ENCODE results near the gene AKAP6.

Gene AKAP6

GRCh38 chr14:32342847-32343194 is 13.7 kb downstream of the AKAP6 start:
- H3K79me2 ChIP-seq (ENCODE audit: control insufficient read depth, low read length), result no peaks in the 10 kb centered on the region
- no peak for TF ChIP-seq CTCF (IDR thresholded peaks at IDR 0.05; ENCODE audit: low read depth, low read length, poor library complexity, severe bottlenecking)
- no peak for TF ChIP-seq EZH2phosphoT487 (IDR thresholded peaks at IDR 0.05; ENCODE audit: borderline replicate concordance, low read length)
- H3K4me3 ChIP-seq (ENCODE audit: low read length), result no peak overlapping the region
- H3K36me3 ChIP-seq (ENCODE audit: control insufficient read depth, low read length), result no peaks in the 10 kb centered on the region
- no peaks in the 10 kb centered on the region for H3F3A ChIP-seq (ENCODE audit: control insufficient read depth, insufficient read depth)
- H3K27me3 ChIP-seq (ENCODE audit: control insufficient read depth, low read length), result no peaks in the 10 kb centered on the region
- H3K4me1 ChIP-seq (ENCODE audit: control insufficient read depth, low read length), result no peaks in the 10 kb centered on the region
- H3K27ac ChIP-seq (ENCODE audit: low read depth, low read length), result no peak overlapping the region
- no peaks in the 10 kb centered on the region for H4K20me1 ChIP-seq (ENCODE audit: control insufficient read depth, insufficient read depth, low read depth, low read length)
- H3K9me2 ChIP-seq (replicated peaks; ENCODE audit: control insufficient read depth, low read length), result no peaks in the 10 kb centered on the region; the same call in 1 of the 2 replicates
- H3K9me3 ChIP-seq (ENCODE audit: control insufficient read depth, insufficient read depth, low read length), result no peaks in the 10 kb centered on the region
- no peak overlapping the region for H3K4me2 ChIP-seq (ENCODE audit: low read length)

- no peak overlapping the region for H3K4me3 ChIP-seq (ENCODE audit: low read length)
- no peaks in the 10 kb centered on the region for H3K9me3 ChIP-seq (ENCODE audit: control insufficient read depth, insufficient read depth, low read length)
- no peaks in the 10 kb centered on the region for H3K4me1 ChIP-seq (ENCODE audit: control insufficient read depth, low read length)
- H3K27ac ChIP-seq (ENCODE audit: low read depth, low read length), result no peak overlapping the region
- no peaks in the 10 kb centered on the region for H3F3A ChIP-seq (ENCODE audit: control insufficient read depth, insufficient read depth)
- no peaks in the 10 kb centered on the region for H3K27me3 ChIP-seq (ENCODE audit: control insufficient read depth, low read length)
- no peaks in the 10 kb centered on the region for H3K36me3 ChIP-seq (ENCODE audit: control insufficient read depth, low read length)
- no peaks in the 10 kb centered on the region for H3K79me2 ChIP-seq (ENCODE audit: control insufficient read depth, low read length)
- no peak for TF ChIP-seq CTCF (IDR thresholded peaks at IDR 0.05; ENCODE audit: low read depth, low read length, poor library complexity, severe bottlenecking)
- TF ChIP-seq EZH2phosphoT487 (IDR thresholded peaks at IDR 0.05; ENCODE audit: borderline replicate concordance, low read length), result no peak
- H3K4me2 ChIP-seq (ENCODE audit: low read length), result no peak overlapping the region
- no peaks in the 10 kb centered on the region; the same call in 1 of the 2 replicates for H3K9me2 ChIP-seq (replicated peaks; ENCODE audit: control insufficient read depth, low read length)
- no peaks in the 10 kb centered on the region for H4K20me1 ChIP-seq (ENCODE audit: control insufficient read depth, insufficient read depth, low read depth, low read length)
These were observed 14.9 kb downstream of the AKAP6 start for GRCh38 chr14:32343926-32344430.

- Histone ChIP-seq H3K9me3 (ENCODE audit: control insufficient read depth, insufficient read depth, low read length) (no peaks in the 10 kb centered on the region), H4K20me1 (ENCODE audit: control insufficient read depth, insufficient read depth, low read depth, low read length) (no peaks in the 10 kb centered on the region), H3K79me2 (ENCODE audit: control insufficient read depth, low read length) (no peaks in the 10 kb centered on the region), H3K9me2 (replicated peaks; ENCODE audit: control insufficient read depth, low read length) (no peaks in the 10 kb centered on the region; the same call in 1 of the 2 replicates), H3K4me3 (ENCODE audit: low read length) (no peak overlapping the region), H3K27me3 (ENCODE audit: control insufficient read depth, low read length) (no peaks in the 10 kb centered on the region), H3K4me1 (ENCODE audit: control insufficient read depth, low read length) (no peaks in the 10 kb centered on the region), H3K4me2 (ENCODE audit: low read length) (no peak overlapping the region), H3F3A (ENCODE audit: control insufficient read depth, insufficient read depth) (no peaks in the 10 kb centered on the region), H3K27ac (ENCODE audit: low read depth, low read length) (no peak overlapping the region), H3K36me3 (ENCODE audit: control insufficient read depth, low read length) (no peaks in the 10 kb centered on the region)
- TF ChIP-seq EZH2phosphoT487 (IDR thresholded peaks at IDR 0.05; ENCODE audit: borderline replicate concordance, low read length) (no peak), CTCF (IDR thresholded peaks at IDR 0.05; ENCODE audit: low read depth, low read length, poor library complexity, severe bottlenecking) (no peak)
These were observed 16.3 kb downstream of the AKAP6 start for GRCh38 chr14:32345311-32345791.
